HepG2 (cell line): ENCODE measurements around the gene PTH2.

Source experiments
- ASH2L ChIP-seq: fragments of 300-600, 200-600 bp; sonication (generic); IDR thresholded peaks from 2 replicates; pipeline ENCODE4 v1.7.0; 2017; ENCODE audit warnings: low read depth, mild to moderate bottlenecking, moderate library complexity, mixed read lengths, low read length; ENCODE audit not compliant: insufficient read length
- GABPA ChIP-seq, 2 experiments: IDR thresholded peaks; 2 replicates each; pipeline ENCODE4 v1.6.1; 2011 to 2016; ENCODE audit warnings: low read depth in 2 of 2, low read length in 1 of 2, missing biosample characterization in 1 of 2, missing genetic modification characterization in 1 of 2
- MAZ ChIP-seq, 2 experiments: sonication (generic) in 1 of 2; formaldehyde crosslinking in 1 of 2; IDR thresholded peaks; 2 replicates each; pipeline versions ENCODE4 v1.5.0 to v1.6.1; 2012 to 2020; ENCODE audit warnings: low read depth in 2 of 2, mild to moderate bottlenecking in 2 of 2, borderline replicate concordance in 1 of 2, improper control_type of control experiment in 1 of 2, low read length in 1 of 2, missing genetic modification reagents in 1 of 2, moderate library complexity in 1 of 2
- MXI1 ChIP-seq: IDR thresholded peaks from 3 replicates; pipeline ENCODE4 v1.6.1; 2012; ENCODE audit warnings: low read depth, low read length, inconsistent platforms, borderline replicate concordance
- RBFOX2 ChIP-seq: fragments of 200-400 bp; formaldehyde crosslinking; IDR thresholded peaks from 2 replicates; pipeline ENCODE4 v1.6.1; 2017; ENCODE audit warnings: low read depth, mild to moderate bottlenecking, low read length
- SMC3 ChIP-seq: IDR thresholded peaks from 2 replicates; pipeline ENCODE4 v1.6.1; 2011; ENCODE audit warnings: low read length, improper control_type of control experiment
- ZNF564 ChIP-seq: sonication (generic); formaldehyde crosslinking; IDR thresholded peaks from 2 replicates; pipeline ENCODE4 v1.8.1; 2023; ENCODE audit warnings: mild to moderate bottlenecking, missing genetic modification reagents

- no peak for TF ChIP-seq GABPA (IDR thresholded peaks at IDR 0.05; ENCODE audit: low read depth, low read length)
- TF ChIP-seq GABPA (CRISPR knock-in tag; IDR thresholded peaks at IDR 0.05; ENCODE audit: low read depth), result no peak
- no peak for TF ChIP-seq ASH2L
- TF ChIP-seq ZNF564 (CRISPR knock-in tag), result no peak
- TF ChIP-seq SMC3, result no peak
- TF ChIP-seq MAZ (IDR thresholded peaks at IDR 0.05; ENCODE audit: borderline replicate concordance, low read depth, low read length), result no peak
- TF ChIP-seq MAZ (CRISPR knock-in tag; IDR thresholded peaks at IDR 0.05; ENCODE audit: low read depth), result no peak
- TF ChIP-seq MXI1, result no peak
- TF ChIP-seq RBFOX2, result no peak
Measured at GRCh38 chr19:49423071-49423984, at the start of gene PTH2.
